ENCODE data around the gene DGKI. TPM values are rescaled to one million over a fixed set of nuclear protein-coding genes. Genes with fewer than 3 reads are reported as not detected.
A peak's percentile ranks its signal among the peaks of the same experiment; 100 is the strongest.

Gene DGKI
- total and polyA plus RNA-seq, 4 donors, result 0.01 to 0.37 (median 0.31) TPM

DNA sequence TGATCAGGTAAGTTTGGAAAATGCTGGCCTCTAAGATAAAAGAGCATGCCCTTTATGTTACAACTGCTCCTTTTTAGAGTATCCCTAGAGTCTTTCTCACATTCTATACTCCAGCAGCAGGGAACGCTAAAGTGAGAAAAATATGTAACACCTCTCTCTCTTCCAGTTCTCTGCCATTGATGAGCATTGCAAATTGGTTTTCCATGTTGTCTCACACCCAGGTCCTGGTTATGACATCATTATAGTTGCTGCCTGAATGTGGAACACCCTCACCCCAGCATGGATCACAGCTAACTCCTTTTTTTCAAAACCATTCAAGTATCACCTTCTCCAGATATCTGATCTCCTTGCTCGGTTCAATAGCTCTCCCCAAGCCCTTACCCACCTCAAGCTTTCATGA, 84.4 kb downstream of the DGKI start:
- no peak overlapping the region for H3K9ac ChIP-seq (ENCODE audit: low read depth in 1 of 2, low read length in 2 of 2)
- no peaks in the 10 kb centered on the region for H3K9me3 ChIP-seq (ENCODE audit: control insufficient read depth in 4 of 4, low read length in 3 of 4)
- TF ChIP-seq RXRA (IDR thresholded peaks at IDR 0.05) (no peak), JUND (IDR thresholded peaks at IDR 0.05) (no peak), HNF4A (conservative IDR thresholded peaks at IDR 0.05) (no peak), TAF1 (conservative IDR thresholded peaks at IDR 0.05) (no peak), GABPA (IDR thresholded peaks at IDR 0.05 in 1 of 2, conservative IDR thresholded peaks at IDR 0.05 in 1 of 2) (no peak)
- TF ChIP-seq, protein P1, sequence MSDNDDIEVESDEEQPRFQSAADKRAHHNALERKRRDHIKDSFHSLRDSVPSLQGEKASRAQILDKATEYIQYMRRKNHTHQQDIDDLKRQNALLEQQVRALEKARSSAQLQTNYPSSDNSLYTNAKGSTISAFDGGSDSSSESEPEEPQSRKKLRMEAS (IDR thresholded peaks at IDR 0.05), result no peak
- TF ChIP-seq, protein P2, sequence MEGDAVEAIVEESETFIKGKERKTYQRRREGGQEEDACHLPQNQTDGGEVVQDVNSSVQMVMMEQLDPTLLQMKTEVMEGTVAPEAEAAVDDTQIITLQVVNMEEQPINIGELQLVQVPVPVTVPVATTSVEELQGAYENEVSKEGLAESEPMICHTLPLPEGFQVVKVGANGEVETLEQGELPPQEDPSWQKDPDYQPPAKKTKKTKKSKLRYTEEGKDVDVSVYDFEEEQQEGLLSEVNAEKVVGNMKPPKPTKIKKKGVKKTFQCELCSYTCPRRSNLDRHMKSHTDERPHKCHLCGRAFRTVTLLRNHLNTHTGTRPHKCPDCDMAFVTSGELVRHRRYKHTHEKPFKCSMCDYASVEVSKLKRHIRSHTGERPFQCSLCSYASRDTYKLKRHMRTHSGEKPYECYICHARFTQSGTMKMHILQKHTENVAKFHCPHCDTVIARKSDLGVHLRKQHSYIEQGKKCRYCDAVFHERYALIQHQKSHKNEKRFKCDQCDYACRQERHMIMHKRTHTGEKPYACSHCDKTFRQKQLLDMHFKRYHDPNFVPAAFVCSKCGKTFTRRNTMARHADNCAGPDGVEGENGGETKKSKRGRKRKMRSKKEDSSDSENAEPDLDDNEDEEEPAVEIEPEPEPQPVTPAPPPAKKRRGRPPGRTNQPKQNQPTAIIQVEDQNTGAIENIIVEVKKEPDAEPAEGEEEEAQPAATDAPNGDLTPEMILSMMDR (IDR thresholded peaks at IDR 0.05; ENCODE audit: low read depth, low read length, missing input control), result no peak
- no peak overlapping the region for H3K27ac ChIP-seq (ENCODE audit: low read depth in 1 of 2, low read length in 2 of 2)
- no peaks in the 10 kb centered on the region for H3K36me3 ChIP-seq (ENCODE audit: control insufficient read depth in 4 of 4, insufficient read depth in 3 of 4, low read depth in 1 of 4, low read length in 3 of 4)
- no peaks in the 10 kb centered on the region for H3K4me1 ChIP-seq (ENCODE audit: control insufficient read depth in 4 of 4, insufficient read depth in 4 of 4, low read length in 3 of 4)
- no peak for DNase-seq (ENCODE audit: low spot score)
- no peaks in the 10 kb centered on the region for H3K27me3 ChIP-seq (ENCODE audit: control insufficient read depth in 4 of 4, insufficient read depth in 4 of 4, low read length in 3 of 4)
- WGBS, result 96% methylated on average over 2 of the region's 2 CpGs
- no peak overlapping the region for H3K4me3 ChIP-seq (ENCODE audit: low read depth in 1 of 3, low read length in 3 of 3)

DNA sequence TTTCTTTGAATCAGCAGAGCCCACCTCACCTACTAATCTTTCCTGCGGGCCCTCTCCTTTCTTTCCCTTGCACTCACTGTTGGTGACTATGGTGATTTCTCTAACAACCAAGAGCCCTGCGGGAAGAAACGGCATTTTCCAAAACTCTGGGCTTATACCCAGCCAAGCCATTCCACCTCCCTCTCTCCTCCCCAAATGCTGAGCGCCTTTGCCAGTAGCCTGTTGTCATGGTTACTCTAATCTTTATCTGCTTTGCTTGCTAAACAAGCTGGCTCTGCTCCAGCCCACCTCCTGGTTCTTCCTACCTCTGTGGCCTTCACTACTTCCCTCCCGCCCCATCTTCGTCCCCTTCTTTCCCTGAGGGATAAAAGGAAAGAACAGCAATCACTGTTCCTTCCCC, 86.7 kb downstream of the DGKI start:
- Histone ChIP-seq H3K9me3 (ENCODE audit: control insufficient read depth in 4 of 4, low read length in 3 of 4) (no peaks in the 10 kb centered on the region), H3K4me1 (ENCODE audit: control insufficient read depth in 4 of 4, insufficient read depth in 4 of 4, low read length in 3 of 4) (no peaks in the 10 kb centered on the region), H3K4me3 (ENCODE audit: low read depth in 1 of 3, low read length in 3 of 3) (no peak overlapping the region), H3K27me3 (ENCODE audit: control insufficient read depth in 4 of 4, insufficient read depth in 4 of 4, low read length in 3 of 4) (no peaks in the 10 kb centered on the region), H3K27ac (ENCODE audit: low read depth in 1 of 2, low read length in 2 of 2) (no peak overlapping the region), H3K9ac (ENCODE audit: low read depth in 1 of 2, low read length in 2 of 2) (no peak overlapping the region), H3K36me3 (ENCODE audit: control insufficient read depth in 4 of 4, insufficient read depth in 3 of 4, low read depth in 1 of 4, low read length in 3 of 4) (no peaks in the 10 kb centered on the region)
- peak; percentile 40 for DNase-seq (ENCODE audit: low spot score)
- no peak for TF ChIP-seq NR2F2 (IDR thresholded peaks at IDR 0.05)
- no peak for TF ChIP-seq EGR1 (IDR thresholded peaks at IDR 0.05; ENCODE audit: low read depth in 2 of 2)
- TF ChIP-seq, protein P1 (IDR thresholded peaks at IDR 0.05), result no peak
- TF ChIP-seq HNF4A (conservative IDR thresholded peaks at IDR 0.05), result no peak
- TF ChIP-seq RXRA (IDR thresholded peaks at IDR 0.05), result no peak
- no peak for TF ChIP-seq GABPA (IDR thresholded peaks at IDR 0.05 in 1 of 2, conservative IDR thresholded peaks at IDR 0.05 in 1 of 2)
- TF ChIP-seq, protein P3, sequence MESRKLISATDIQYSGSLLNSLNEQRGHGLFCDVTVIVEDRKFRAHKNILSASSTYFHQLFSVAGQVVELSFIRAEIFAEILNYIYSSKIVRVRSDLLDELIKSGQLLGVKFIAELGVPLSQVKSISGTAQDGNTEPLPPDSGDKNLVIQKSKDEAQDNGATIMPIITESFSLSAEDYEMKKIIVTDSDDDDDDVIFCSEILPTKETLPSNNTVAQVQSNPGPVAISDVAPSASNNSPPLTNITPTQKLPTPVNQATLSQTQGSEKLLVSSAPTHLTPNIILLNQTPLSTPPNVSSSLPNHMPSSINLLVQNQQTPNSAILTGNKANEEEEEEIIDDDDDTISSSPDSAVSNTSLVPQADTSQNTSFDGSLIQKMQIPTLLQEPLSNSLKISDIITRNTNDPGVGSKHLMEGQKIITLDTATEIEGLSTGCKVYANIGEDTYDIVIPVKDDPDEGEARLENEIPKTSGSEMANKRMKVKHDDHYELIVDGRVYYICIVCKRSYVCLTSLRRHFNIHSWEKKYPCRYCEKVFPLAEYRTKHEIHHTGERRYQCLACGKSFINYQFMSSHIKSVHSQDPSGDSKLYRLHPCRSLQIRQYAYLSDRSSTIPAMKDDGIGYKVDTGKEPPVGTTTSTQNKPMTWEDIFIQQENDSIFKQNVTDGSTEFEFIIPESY (IDR thresholded peaks at IDR 0.05), result no peak
- no peak for TF ChIP-seq JUND (IDR thresholded peaks at IDR 0.05)
- TF ChIP-seq FOXA1 (IDR thresholded peaks at IDR 0.05), result no peak
- TF ChIP-seq ATF3 (IDR thresholded peaks at IDR 0.05), result no peak
- no peak for TF ChIP-seq SP1 (IDR thresholded peaks at IDR 0.05)
- TF ChIP-seq, protein P4, sequence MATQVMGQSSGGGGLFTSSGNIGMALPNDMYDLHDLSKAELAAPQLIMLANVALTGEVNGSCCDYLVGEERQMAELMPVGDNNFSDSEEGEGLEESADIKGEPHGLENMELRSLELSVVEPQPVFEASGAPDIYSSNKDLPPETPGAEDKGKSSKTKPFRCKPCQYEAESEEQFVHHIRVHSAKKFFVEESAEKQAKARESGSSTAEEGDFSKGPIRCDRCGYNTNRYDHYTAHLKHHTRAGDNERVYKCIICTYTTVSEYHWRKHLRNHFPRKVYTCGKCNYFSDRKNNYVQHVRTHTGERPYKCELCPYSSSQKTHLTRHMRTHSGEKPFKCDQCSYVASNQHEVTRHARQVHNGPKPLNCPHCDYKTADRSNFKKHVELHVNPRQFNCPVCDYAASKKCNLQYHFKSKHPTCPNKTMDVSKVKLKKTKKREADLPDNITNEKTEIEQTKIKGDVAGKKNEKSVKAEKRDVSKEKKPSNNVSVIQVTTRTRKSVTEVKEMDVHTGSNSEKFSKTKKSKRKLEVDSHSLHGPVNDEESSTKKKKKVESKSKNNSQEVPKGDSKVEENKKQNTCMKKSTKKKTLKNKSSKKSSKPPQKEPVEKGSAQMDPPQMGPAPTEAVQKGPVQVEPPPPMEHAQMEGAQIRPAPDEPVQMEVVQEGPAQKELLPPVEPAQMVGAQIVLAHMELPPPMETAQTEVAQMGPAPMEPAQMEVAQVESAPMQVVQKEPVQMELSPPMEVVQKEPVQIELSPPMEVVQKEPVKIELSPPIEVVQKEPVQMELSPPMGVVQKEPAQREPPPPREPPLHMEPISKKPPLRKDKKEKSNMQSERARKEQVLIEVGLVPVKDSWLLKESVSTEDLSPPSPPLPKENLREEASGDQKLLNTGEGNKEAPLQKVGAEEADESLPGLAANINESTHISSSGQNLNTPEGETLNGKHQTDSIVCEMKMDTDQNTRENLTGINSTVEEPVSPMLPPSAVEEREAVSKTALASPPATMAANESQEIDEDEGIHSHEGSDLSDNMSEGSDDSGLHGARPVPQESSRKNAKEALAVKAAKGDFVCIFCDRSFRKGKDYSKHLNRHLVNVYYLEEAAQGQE (IDR thresholded peaks at IDR 0.05), result no peak
- no peak for TF ChIP-seq FOXA2 (IDR thresholded peaks at IDR 0.05)
- TF ChIP-seq, protein P2 (IDR thresholded peaks at IDR 0.05; ENCODE audit: low read depth, low read length, missing input control), result no peak
- WGBS, result 35% methylated on average over 6 of the region's 6 CpGs
